Measurements from ENCODE around the gene FAR2.

GRCh38 chr12:29286081-29286790 is 137.2 kb downstream of the FAR2 start:
- no peak for TF ChIP-seq CTCF (IDR thresholded peaks at IDR 0.05; ENCODE audit: insufficient read depth, low read length, poor library complexity, severe bottlenecking)
- no peak for TF ChIP-seq EZH2phosphoT487 (conservative IDR thresholded peaks at IDR 0.05; ENCODE audit: low read length)

Measured in SU-DHL-6 (cell line).